ENCODE results near the gene OR2D3.
"Not testable (repeated sequence)": the region's sequence is repeated elsewhere in the genome, so short reads cannot be mapped to it uniquely, and the experiment has no call there.

OR2D3 gene

GRCh38 chr11:6928916-6929315 is 8.1 kb downstream of the OR2D3 start:
- DNase-seq (ENCODE audit: low read depth in 2 of 2): no peak

- DNase-seq (ENCODE audit: low read depth in 2 of 2): no peak
Observed at GRCh38 chr11:6931146-6931713, 10.4 kb downstream of the OR2D3 start.

GRCh38 chr11:6932145-6932544 is 11.3 kb downstream of the OR2D3 start:
- DNase-seq (ENCODE audit: low read depth in 2 of 2): no peak

GRCh38 chr11:6941970-6942369 is 21.2 kb downstream of the OR2D3 start:
- DNase-seq (ENCODE audit: low read depth in 2 of 2): no peak

GRCh38 chr11:6943131-6943530 is 22.3 kb downstream of the OR2D3 start:
- no peak for DNase-seq (ENCODE audit: low read depth in 2 of 2)

- DNase-seq (ENCODE audit: low read depth in 2 of 2): not testable (repeated sequence)
Observed at GRCh38 chr11:6954248-6954647, 33.4 kb downstream of the OR2D3 start.

- no peak for DNase-seq (ENCODE audit: low read depth in 2 of 2)
Observed at GRCh38 chr11:6962141-6962540, 41.3 kb downstream of the OR2D3 start.

- DNase-seq (ENCODE audit: low read depth in 2 of 2): no peak
Observed at GRCh38 chr11:6962673-6963072, 41.9 kb downstream of the OR2D3 start.

GRCh38 chr11:6968816-6969215 is 48.0 kb downstream of the OR2D3 start:
- DNase-seq (ENCODE audit: low read depth in 2 of 2): no peak

- DNase-seq (ENCODE audit: low read depth in 2 of 2): not testable (repeated sequence)
Observed at GRCh38 chr11:6969854-6970253, 49.1 kb downstream of the OR2D3 start.

Data from stimulated activated CD4-positive, alpha-beta T cell treated with anti-CD3 and anti-CD28 coated beads, Interleukin-1b, Interleukin-23, amount 100 ng/mL, for 1 hour (primary cell).